HG03575 (cell line): ENCODE results near the gene CPNE8.

Source experiments
- ATAC-seq: cut with Tn5 transposase; IDR thresholded peaks from one replicate; pipeline ENCODE4 v1.9.1; 2021; ENCODE audit not compliant: unreplicated experiment, insufficient number of reproducible peaks, low FRiP score; ENCODE audit errors: extremely low read depth

The CPNE8 gene

GRCh38 chr12:38903596-38903995 is 1.8 kb downstream of the CPNE8 start:
- no peak for ATAC-seq

DNA sequence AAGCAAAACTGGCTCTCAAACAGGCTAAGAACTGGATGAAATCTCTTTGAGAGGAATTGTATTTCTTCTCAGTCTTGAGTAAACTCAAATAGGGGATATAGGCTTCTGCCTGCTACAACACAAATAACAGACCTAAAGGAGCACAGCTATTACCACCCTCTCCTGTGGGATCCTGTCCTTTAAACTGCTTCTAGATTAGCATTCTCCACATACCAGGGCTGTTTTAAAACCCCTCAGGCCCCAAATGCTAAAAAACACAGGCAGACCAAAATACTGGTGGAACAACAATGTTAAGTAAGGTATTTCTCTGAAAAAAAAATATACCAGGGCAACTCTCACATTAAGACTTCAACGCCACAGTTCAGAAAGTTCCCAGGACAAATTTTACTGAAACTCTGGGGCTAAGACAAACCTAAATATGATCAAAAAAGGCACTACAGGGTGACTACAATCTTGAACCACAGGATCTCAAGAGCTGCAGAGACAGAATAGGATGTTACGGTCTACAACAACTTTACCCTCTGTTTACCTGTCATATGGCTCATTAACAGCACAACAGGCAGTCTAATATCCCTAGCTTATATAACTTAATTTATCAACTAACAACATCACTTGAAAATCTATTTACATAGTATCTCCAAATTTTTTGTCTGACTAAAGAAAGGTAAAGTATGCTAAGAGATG is 7.2 kb downstream of the CPNE8 start:
- ATAC-seq = no peak

- no peak for ATAC-seq
These were observed 9.9 kb downstream of the CPNE8 start for GRCh38 chr12:38895446-38895845.

DNA sequence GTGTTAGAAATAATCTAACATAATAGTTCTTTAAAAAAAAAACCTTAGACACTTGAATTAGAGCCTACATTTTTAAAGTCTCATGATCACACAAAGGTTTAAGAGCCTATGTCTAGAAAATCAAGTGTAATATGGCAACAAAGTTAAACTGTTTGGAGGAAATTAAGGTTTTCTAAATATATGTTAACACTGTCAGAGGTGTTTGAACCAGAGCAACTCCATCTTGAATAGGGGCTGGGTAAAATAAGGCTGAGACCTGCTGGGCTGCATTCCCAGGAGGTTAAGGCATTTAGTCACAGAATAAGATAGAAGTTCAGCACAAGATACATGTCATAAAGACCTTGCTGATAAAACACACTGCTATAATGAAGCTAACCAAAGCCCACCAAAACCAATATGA is 12.4 kb downstream of the CPNE8 start:
- ATAC-seq = no peak

GRCh38 chr12:38892087-38892786 is 13.2 kb downstream of the CPNE8 start:
- ATAC-seq = no peak

DNA sequence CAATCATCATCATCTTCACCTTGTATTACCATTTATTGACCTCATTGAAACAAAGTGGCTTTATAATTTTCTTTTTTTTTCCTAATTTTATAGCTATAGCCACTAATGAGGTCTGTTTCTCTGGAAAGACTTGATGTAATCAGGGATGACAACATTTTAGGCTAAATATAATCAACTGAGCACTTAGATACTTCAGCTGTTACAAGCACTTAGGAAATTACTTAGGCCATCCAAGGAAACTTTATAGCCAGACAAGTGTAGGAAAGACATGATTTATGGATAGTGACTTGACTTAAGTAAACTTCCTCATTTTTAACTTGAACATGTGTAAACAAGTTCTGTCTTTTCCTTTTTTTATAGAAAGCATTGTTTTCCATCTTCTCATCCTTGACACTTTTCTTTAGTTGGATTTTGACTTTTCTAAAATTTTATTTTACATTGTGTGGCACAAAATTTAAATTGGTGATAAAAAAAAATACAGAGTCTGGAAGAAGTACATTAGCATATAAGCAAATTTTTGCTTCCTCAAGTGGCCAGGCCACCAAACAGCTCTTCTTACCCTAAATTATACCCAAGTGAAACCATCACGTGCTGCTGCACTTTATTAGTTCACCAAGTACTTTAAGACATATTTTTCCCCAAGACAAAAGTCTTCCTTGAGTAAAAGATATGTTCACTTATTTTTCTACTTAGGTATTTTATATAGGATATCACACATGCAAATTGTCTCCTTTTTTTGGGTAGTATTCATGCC is 15.1 kb downstream of the CPNE8 start:
- no peak for ATAC-seq

GRCh38 chr12:38889297-38889815 is 16.0 kb downstream of the CPNE8 start:
- ATAC-seq = no peak

- no peak for ATAC-seq
These were observed 17.6 kb downstream of the CPNE8 start for GRCh38 chr12:38887770-38888169.

DNA sequence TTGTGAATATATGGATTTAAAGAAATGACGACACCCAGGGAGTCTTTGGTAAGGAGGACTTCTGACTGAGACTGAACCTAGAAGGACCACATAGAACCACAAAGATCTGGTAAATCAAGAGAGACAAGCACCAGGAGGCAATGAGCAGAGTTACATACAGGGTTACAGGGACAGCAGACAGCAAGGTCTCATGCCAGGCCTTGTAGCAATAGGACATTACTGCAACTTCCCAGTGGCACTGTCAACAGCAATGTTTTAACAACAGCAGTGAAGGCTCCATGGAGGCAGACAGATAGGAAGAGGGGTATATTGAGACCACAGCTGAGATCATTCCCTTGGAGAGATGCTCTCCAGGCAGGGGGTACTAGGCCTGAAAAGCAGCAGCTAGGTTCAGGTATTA is 18.5 kb downstream of the CPNE8 start:
- no peak for ATAC-seq

GRCh38 chr12:38886064-38886463 is 19.3 kb downstream of the CPNE8 start:
- no peak for ATAC-seq

GRCh38 chr12:38884666-38885065 is 20.7 kb downstream of the CPNE8 start:
- ATAC-seq = no peak

GRCh38 chr12:38883629-38884134 is 21.7 kb downstream of the CPNE8 start:
- no peak for ATAC-seq

- ATAC-seq = no peak
These were observed 25.1 kb downstream of the CPNE8 start for GRCh38 chr12:38880288-38880687.

DNA sequence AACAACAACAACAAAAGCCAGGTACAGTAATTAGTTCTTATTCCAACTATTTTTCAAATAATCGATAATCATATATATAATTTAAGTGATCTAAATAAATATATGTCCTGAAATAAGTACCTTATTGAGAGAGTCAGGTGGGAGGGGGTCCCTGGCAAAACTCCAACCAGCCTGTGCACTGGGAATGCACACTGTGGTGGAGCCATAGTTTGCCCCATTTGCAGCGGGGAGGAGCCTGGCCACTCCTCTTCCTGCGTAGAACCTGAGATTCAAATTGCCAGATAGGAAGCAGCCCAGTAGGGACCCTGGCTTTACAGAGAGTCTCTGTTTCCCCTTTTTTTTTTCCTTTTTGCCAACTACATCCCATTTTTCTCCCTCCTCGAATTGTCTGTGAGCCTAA is 26.4 kb downstream of the CPNE8 start:
- no peak for ATAC-seq

- ATAC-seq = no peak
These were observed 27.1 kb downstream of the CPNE8 start for GRCh38 chr12:38878333-38878705.

GRCh38 chr12:38875586-38876228 is 29.7 kb downstream of the CPNE8 start:
- ATAC-seq = no peak

DNA sequence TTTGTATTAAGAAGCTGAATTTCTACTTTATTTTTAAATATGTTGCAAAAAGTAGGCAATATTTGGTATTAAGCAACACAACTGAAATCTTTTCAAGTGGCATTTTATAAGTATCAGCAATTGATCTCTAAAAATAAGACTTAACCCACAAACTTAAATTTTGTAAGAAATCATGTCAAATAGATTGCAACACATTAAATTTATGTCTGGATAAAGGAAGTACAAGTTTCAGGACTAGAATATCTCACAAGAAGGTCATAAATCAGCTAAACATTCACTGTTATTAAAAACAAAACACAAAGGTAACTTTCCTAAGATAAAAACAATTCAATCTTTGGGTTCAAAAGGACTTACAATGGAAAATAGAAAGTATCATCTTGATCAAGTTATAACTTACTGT is 32.8 kb downstream of the CPNE8 start:
- no peak for ATAC-seq

DNA sequence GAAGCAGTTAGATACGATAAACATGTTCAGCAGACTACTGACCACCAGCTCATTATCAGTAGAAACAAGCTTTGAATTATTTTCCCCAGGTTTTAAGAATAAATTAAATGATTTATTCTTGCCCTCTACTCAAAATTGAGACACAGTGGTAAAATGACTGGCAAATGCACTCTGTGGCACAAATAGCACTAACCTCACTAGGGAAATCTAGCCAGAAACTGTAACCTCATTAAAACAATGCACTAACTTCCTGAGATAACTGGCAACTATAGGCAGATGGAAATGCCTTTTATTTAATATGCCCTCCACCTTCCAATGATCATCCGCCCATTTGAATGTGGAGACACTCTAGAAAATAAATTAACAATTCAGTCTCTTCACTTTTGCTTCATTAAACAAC is 33.2 kb downstream of the CPNE8 start:
- ATAC-seq = no peak

GRCh38 chr12:38869036-38869435 is 36.4 kb downstream of the CPNE8 start:
- ATAC-seq = no peak
